Activated T-cell treated with anti-CD3 and anti-CD28 coated beads for 1 hour (primary cell): ENCODE measurements around the gene BACE2.
"Not testable (repeated sequence)": the region's sequence is repeated elsewhere in the genome, so short reads cannot be mapped to it uniquely, and the experiment has no call there.

Experiments used
- DNase-seq: peaks from one replicate; pipeline ENCODE4 v3.0.0-alpha.2; 2020; ENCODE audit warnings: low read depth

BACE2 gene

GRCh38 chr21:41185802-41186201 is 17.8 kb downstream of the BACE2 start:
- DNase-seq, result no peak

- DNase-seq, result no peak
Observed at GRCh38 chr21:41186755-41187536, 19.0 kb downstream of the BACE2 start.

GRCh38 chr21:41187537-41188025 is 19.6 kb downstream of the BACE2 start:
- DNase-seq, result no peak

- no peak for DNase-seq
Observed at GRCh38 chr21:41188486-41189149, 20.7 kb downstream of the BACE2 start.

- DNase-seq, result no peak
Observed at GRCh38 chr21:41189150-41189745, 21.3 kb downstream of the BACE2 start.

- DNase-seq, result not testable (repeated sequence)
Observed at GRCh38 chr21:41192552-41192951, 24.6 kb downstream of the BACE2 start.

- no peak for DNase-seq
Observed at GRCh38 chr21:41195311-41195710, 27.4 kb downstream of the BACE2 start.

GRCh38 chr21:41196993-41197392 is 29.0 kb downstream of the BACE2 start:
- no peak for DNase-seq

GRCh38 chr21:41197582-41197981 is 29.6 kb downstream of the BACE2 start:
- no peak for DNase-seq

GRCh38 chr21:41198647-41199046 is 30.7 kb downstream of the BACE2 start:
- DNase-seq, result not testable (repeated sequence)

GRCh38 chr21:41199123-41199522 is 31.2 kb downstream of the BACE2 start:
- no peak for DNase-seq

GRCh38 chr21:41199588-41199987 is 31.6 kb downstream of the BACE2 start:
- no peak for DNase-seq

GRCh38 chr21:41201385-41201784 is 33.4 kb downstream of the BACE2 start:
- DNase-seq, result no peak

GRCh38 chr21:41204736-41205135 is 36.8 kb downstream of the BACE2 start:
- no peak for DNase-seq

- no peak for DNase-seq
Observed at GRCh38 chr21:41207401-41208375, 39.7 kb downstream of the BACE2 start.

GRCh38 chr21:41208376-41208763 is 40.4 kb downstream of the BACE2 start:
- no peak for DNase-seq

GRCh38 chr21:41209016-41209619 is 41.2 kb downstream of the BACE2 start:
- DNase-seq, result no peak

- DNase-seq, result no peak
Observed at GRCh38 chr21:41210426-41211059, 42.6 kb downstream of the BACE2 start.

GRCh38 chr21:41211060-41211805 is 43.3 kb downstream of the BACE2 start:
- DNase-seq, result no peak

GRCh38 chr21:41213021-41213420 is 45.1 kb downstream of the BACE2 start:
- DNase-seq, result no peak
